Trophoblast cell (in vitro differentiated cells and primary cell): Measurements from ENCODE around the gene SH3BP5.

Experiments
- DNase-seq, 2 donors: peaks; one replicate each; pipeline ENCODE4 v3.0.0-alpha.2; 2016
- H2AFZ ChIP-seq: 2 replicates; pipeline ENCODE4 v1.6.1; 2013; ENCODE audit warnings: low read length, moderate library complexity, mild to moderate bottlenecking; ENCODE audit not compliant: insufficient read depth, poor library complexity
- H2AK5ac ChIP-seq: 2 replicates; pipeline ENCODE4 v1.6.1; 2013; ENCODE audit warnings: mild to moderate bottlenecking, low read length
- H2BK120ac ChIP-seq: 2 replicates; pipeline ENCODE4 v1.6.1; 2013; ENCODE audit warnings: low read length, mild to moderate bottlenecking, moderate library complexity; ENCODE audit not compliant: insufficient read depth, poor library complexity
- H2BK12ac ChIP-seq: 2 replicates; pipeline ENCODE4 v1.6.1; 2013; ENCODE audit warnings: mild to moderate bottlenecking, low read length, moderate library complexity
- H2BK5ac ChIP-seq: 2 replicates; pipeline ENCODE4 v1.6.1; 2013; ENCODE audit warnings: low read length, low read depth, moderate library complexity, mild to moderate bottlenecking; ENCODE audit not compliant: poor library complexity
- H3K14ac ChIP-seq: 2 replicates; pipeline ENCODE4 v1.6.1; 2013; ENCODE audit warnings: mild to moderate bottlenecking, low read length
- H3K18ac ChIP-seq: 2 replicates; pipeline ENCODE4 v1.6.1; 2013; ENCODE audit warnings: mild to moderate bottlenecking, low read length
- H3K23ac ChIP-seq: 2 replicates; pipeline ENCODE4 v1.6.1; 2013; ENCODE audit warnings: low read length
- H3K27ac ChIP-seq: 2 replicates; pipeline ENCODE4 v1.5.1; 2013; ENCODE audit warnings: low read depth, mild to moderate bottlenecking, inconsistent platforms, low read length, moderate library complexity
- H3K27me3 ChIP-seq: 2 replicates; pipeline ENCODE4 v1.6.1; 2013; ENCODE audit warnings: inconsistent platforms, mild to moderate bottlenecking, low read length, moderate library complexity; ENCODE audit not compliant: insufficient read depth
- H3K36me3 ChIP-seq, 2 experiments: 1 replicate in 1 of 2; 2 replicates in 1 of 2; pipeline ENCODE4 v1.6.1; 2013; ENCODE audit warnings: low read length in 2 of 2, mild to moderate bottlenecking in 2 of 2, moderate library complexity in 1 of 2; ENCODE audit not compliant: insufficient read depth in 2 of 2, control insufficient read depth in 1 of 2
- H3K4ac ChIP-seq: 2 replicates; pipeline ENCODE4 v1.6.1; 2013; ENCODE audit warnings: low read depth, mild to moderate bottlenecking, low read length, moderate library complexity
- H3K4me1 ChIP-seq, 2 experiments: 1 replicate in 1 of 2; 2 replicates in 1 of 2; pipeline ENCODE4 v1.6.1; 2013; ENCODE audit warnings: low read length in 2 of 2, mild to moderate bottlenecking in 2 of 2, moderate library complexity in 1 of 2; ENCODE audit not compliant: insufficient read depth in 2 of 2, control insufficient read depth in 1 of 2
- H3K4me2 ChIP-seq: 2 replicates; pipeline ENCODE4 v1.6.1; 2013; ENCODE audit warnings: inconsistent platforms, mild to moderate bottlenecking, low read length, moderate library complexity
- H3K4me3 ChIP-seq: 2 replicates; pipeline ENCODE4 v1.5.1; 2013; ENCODE audit warnings: mild to moderate bottlenecking, low read depth, low read length, inconsistent platforms
- H3K79me1 ChIP-seq: one replicate; pipeline ENCODE4 v1.6.1; 2013; ENCODE audit warnings: low read length
- H3K79me2 ChIP-seq: 2 replicates; pipeline ENCODE4 v1.6.1; 2013; ENCODE audit warnings: low read length, mild to moderate bottlenecking; ENCODE audit not compliant: control insufficient read depth, insufficient read depth, poor library complexity
- H3K9ac ChIP-seq: 2 replicates; pipeline ENCODE4 v1.6.1; 2013; ENCODE audit warnings: mild to moderate bottlenecking, low read length
- H3K9me3 ChIP-seq: 2 replicates; pipeline ENCODE4 v1.6.1; 2013; ENCODE audit warnings: low read depth, mild to moderate bottlenecking, control low read depth, inconsistent platforms, low read length; ENCODE audit not compliant: insufficient read depth
- H4K12ac ChIP-seq: 2 replicates; pipeline ENCODE4 v1.6.1; 2013; ENCODE audit warnings: low read depth, mild to moderate bottlenecking, low read length, moderate library complexity
- H4K8ac ChIP-seq: 2 replicates; pipeline ENCODE4 v1.6.1; 2013; ENCODE audit warnings: low read depth, mild to moderate bottlenecking, low read length, moderate library complexity
- H4K91ac ChIP-seq: one replicate; pipeline ENCODE4 v1.6.1; 2013; ENCODE audit warnings: low read depth, mild to moderate bottlenecking, low read length, moderate library complexity
- WGBS: extraction: QIAGEN DNeasy Blood & Tissue Kit; methylation state at CpG from one replicate; pipeline ENCODE4 v1.1.7; 2013; ENCODE audit warnings: missing lambda C conversion rate; ENCODE audit not compliant: insufficient read length, insufficient coverage; ENCODE audit errors: extremely low coverage; 5-methylcytosine and 5-hydroxymethylcytosine counted together

SH3BP5 gene

DNA sequence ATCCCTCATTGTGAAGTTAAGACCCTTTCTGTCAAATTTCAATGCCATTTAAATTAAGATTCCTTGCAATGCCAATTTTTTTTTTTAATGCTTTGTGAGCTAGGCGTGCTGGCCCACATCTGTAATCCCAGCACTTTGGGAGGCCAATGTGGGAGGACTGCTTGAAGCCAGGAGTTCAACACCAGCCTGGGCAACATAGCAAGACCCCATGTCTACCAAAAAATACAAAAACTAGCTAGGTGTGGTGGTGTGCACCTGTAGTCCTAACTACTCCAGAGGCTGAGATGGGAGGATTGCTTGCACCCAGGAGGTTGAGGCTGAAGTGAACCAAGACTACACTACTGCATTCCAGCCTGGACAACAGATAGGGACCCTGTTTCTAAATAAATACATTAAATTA is 5.6 kb upstream of the SH3BP5 start:
- DNase-seq = no peak
- no peak overlapping the region for H4K91ac ChIP-seq
- no peak overlapping the region for H3K9ac ChIP-seq
- peaks cover 3% of the 10 kb centered on the region for H3K79me2 ChIP-seq
- no peak overlapping the region for H3K23ac ChIP-seq
- H3K4ac ChIP-seq = no peak overlapping the region
- no peak overlapping the region for H3K14ac ChIP-seq
- no peaks in the 10 kb centered on the region for H3K36me3 ChIP-seq
- peaks cover 14% of the 10 kb centered on the region for H3K79me1 ChIP-seq
- H4K8ac ChIP-seq = no peak overlapping the region
- WGBS = no CpG with 5 or more reads among the region's 1 CpG
- no peak overlapping the region for H3K4me2 ChIP-seq
- no peak overlapping the region for H2BK5ac ChIP-seq
- H2AFZ ChIP-seq = no peak overlapping the region
- H3K9me3 ChIP-seq = peaks cover 1% of the 10 kb centered on the region
- no peak overlapping the region for H4K12ac ChIP-seq
- no peak overlapping the region for H3K27ac ChIP-seq
- H2BK12ac ChIP-seq = peak overlapping the region; percentile 58
- H2BK120ac ChIP-seq = no peak overlapping the region
- no peak overlapping the region for H3K18ac ChIP-seq
- peaks cover 13 to 23% of the 10 kb centered on the region in 2 experiments for H3K4me1 ChIP-seq
- no peak overlapping the region for H2AK5ac ChIP-seq
- no peak overlapping the region for H3K4me3 ChIP-seq
- no peaks in the 10 kb centered on the region for H3K27me3 ChIP-seq

DNA sequence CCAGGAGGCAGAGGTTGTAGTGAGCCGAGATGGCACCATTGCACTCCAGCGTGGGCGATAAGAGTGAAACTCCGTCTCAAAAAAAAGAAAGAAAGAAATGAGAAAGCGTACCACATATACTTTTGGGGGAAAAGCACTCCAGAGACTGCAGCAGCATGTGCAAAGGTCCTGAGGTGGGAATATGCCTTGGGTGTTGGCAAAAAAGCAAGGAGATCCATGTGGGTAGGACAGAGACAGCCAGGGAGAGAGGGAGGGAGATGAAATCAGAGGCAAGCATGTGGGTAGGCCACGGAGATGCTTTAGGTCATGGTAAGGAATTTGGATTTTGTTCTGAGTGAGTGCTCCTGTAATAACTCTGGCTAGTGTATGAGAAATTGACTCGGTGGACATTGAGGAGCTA is 3.7 kb upstream of the SH3BP5 start:
- Histone ChIP-seq H2AK5ac (peak overlapping the region; percentile 61), H3K79me2 (peaks cover 13% of the 10 kb centered on the region), H3K4me2 (no peak overlapping the region), H3K23ac (no peak overlapping the region), H2AFZ (peak overlapping the region; percentile 23), H2BK5ac (peak overlapping the region; percentile 55), H3K14ac (peak overlapping the region; percentile 65), H2BK12ac (peak overlapping the region; percentile 87), H4K8ac (no peak overlapping the region), H4K12ac (no peak overlapping the region), H4K91ac (peak overlapping the region; percentile 77), H3K27me3 (no peaks in the 10 kb centered on the region), H3K9ac (no peak overlapping the region), H3K4ac (peak overlapping the region; percentile 22), H3K79me1 (peaks cover 28% of the 10 kb centered on the region), H3K36me3 (no peaks in the 10 kb centered on the region), H3K9me3 (no peaks in the 10 kb centered on the region), H3K4me1 (peaks cover 16 to 23% of the 10 kb centered on the region in 2 experiments), H3K18ac (no peak overlapping the region), H2BK120ac (peak overlapping the region; percentile 71), H3K27ac (peak overlapping the region; percentile 29), H3K4me3 (no peak overlapping the region)
- no CpG with 5 or more reads among the region's 7 CpGs for WGBS
- DNase-seq = peak; percentile 48 to 75

- peak overlapping the region; percentile 37 for H3K4ac ChIP-seq
- no peaks in the 10 kb centered on the region for H3K27me3 ChIP-seq
- H3K18ac ChIP-seq = no peak overlapping the region
- no peak overlapping the region for H2AK5ac ChIP-seq
- DNase-seq = no peak
- no peak overlapping the region for H2AFZ ChIP-seq
- peak overlapping the region; percentile 51 for H2BK12ac ChIP-seq
- peak overlapping the region; percentile 31 for H2BK5ac ChIP-seq
- no peaks in the 10 kb centered on the region for H3K9me3 ChIP-seq
- peak overlapping the region; percentile 14 for H3K27ac ChIP-seq
- H3K79me1 ChIP-seq = peaks cover 32% of the 10 kb centered on the region
- no peak overlapping the region for H3K9ac ChIP-seq
- H3K4me2 ChIP-seq = no peak overlapping the region
- H4K8ac ChIP-seq = no peak overlapping the region
- peaks cover 20 to 31% of the 10 kb centered on the region in 2 experiments for H3K4me1 ChIP-seq
- H3K23ac ChIP-seq = no peak overlapping the region
- H3K14ac ChIP-seq = peak overlapping the region; percentile 46
- H3K79me2 ChIP-seq = peaks cover 13% of the 10 kb centered on the region
- H4K91ac ChIP-seq = peak overlapping the region; percentile 49
- no peak overlapping the region for H4K12ac ChIP-seq
- H3K4me3 ChIP-seq = no peak overlapping the region
- H2BK120ac ChIP-seq = peak overlapping the region; percentile 68
- peaks cover 3 to 10% of the 10 kb centered on the region in 2 experiments for H3K36me3 ChIP-seq
These were observed 1.5 kb upstream of the SH3BP5 start for GRCh38 chr3:15333956-15334263.

GRCh38 chr3:15333099-15333955 is 941 bp upstream of the SH3BP5 start:
- H3K4me2 ChIP-seq = peak overlapping the region; percentile 61
- H3K9ac ChIP-seq = no peak overlapping the region
- no peaks in the 10 kb centered on the region for H3K9me3 ChIP-seq
- peaks cover 23 to 34% of the 10 kb centered on the region in 2 experiments for H3K4me1 ChIP-seq
- WGBS = no CpG with 5 or more reads among the region's 10 CpGs
- H3K4ac ChIP-seq = peak overlapping the region; percentile 37
- peak overlapping the region; percentile 64 for H3K27ac ChIP-seq
- H3K4me3 ChIP-seq = no peak overlapping the region
- peaks cover 5 to 14% of the 10 kb centered on the region in 2 experiments for H3K36me3 ChIP-seq
- H2AK5ac ChIP-seq = peak overlapping the region; percentile 70
- peak overlapping the region; percentile 68 for H2BK120ac ChIP-seq
- peak overlapping the region; percentile 34 for H3K18ac ChIP-seq
- no peak for DNase-seq
- H4K12ac ChIP-seq = no peak overlapping the region
- H3K23ac ChIP-seq = no peak overlapping the region
- peak overlapping the region; percentile 85 for H4K8ac ChIP-seq
- peak overlapping the region; percentile 80 for H2BK5ac ChIP-seq
- H2AFZ ChIP-seq = peak overlapping the region; percentile 89
- H3K27me3 ChIP-seq = no peaks in the 10 kb centered on the region
- H4K91ac ChIP-seq = peak overlapping the region; percentile 49
- peaks cover 15% of the 10 kb centered on the region for H3K79me2 ChIP-seq
- peak overlapping the region; percentile 58 for H3K14ac ChIP-seq
- peak overlapping the region; percentile 51 for H2BK12ac ChIP-seq
- peaks cover 32% of the 10 kb centered on the region for H3K79me1 ChIP-seq
